Measurements from ENCODE around the gene EBF3. TPM values are rescaled to one million over a fixed set of nuclear protein-coding genes. Genes with fewer than 3 reads are reported as not detected.

The EBF3 gene
- total RNA-seq, 1 experiment from 2014 or later = 0.22 TPM

GRCh38 chr10:129978980-129979379 lies 14.9 kb upstream of the EBF3 start:
- H3K4me1 Mint-ChIP-seq = peaks cover 5 to 10% of the 10 kb centered on the region in 2 experiments
- Histone ChIP-seq H4K5ac (ENCODE audit: insufficient read length, low read depth, low read length) (no peak overlapping the region), H2BK120ac (ENCODE audit: low read depth, low read length, poor library complexity, severe bottlenecking) (no peak overlapping the region), H4K91ac (ENCODE audit: insufficient read length, low read depth, low read length) (no peak overlapping the region), H2AK5ac (ENCODE audit: insufficient read length, low read length) (no peak overlapping the region), H2BK12ac (ENCODE audit: insufficient read length, low read depth, low read length) (no peak overlapping the region), H4K20me1 (ENCODE audit: control insufficient read depth, insufficient read depth, insufficient read length) (no peaks in the 10 kb centered on the region), H3K79me1 (ENCODE audit: insufficient read depth, low read depth, low read length, poor library complexity, severe bottlenecking) (no peaks in the 10 kb centered on the region), H3K23ac (ENCODE audit: insufficient read length, low read depth, low read length) (no peak overlapping the region), H3K27me3 (ENCODE audit: insufficient read depth, low read length) (peaks cover 3% of the 10 kb centered on the region), H2BK5ac (ENCODE audit: insufficient read length, low read length) (no peak overlapping the region), H3K79me2 (ENCODE audit: insufficient read depth, low read length) (no peaks in the 10 kb centered on the region), H3K9me3 (ENCODE audit: control insufficient read depth, low read depth, low read length) (no peaks in the 10 kb centered on the region), H3K56ac (ENCODE audit: insufficient read length, low read depth, low read length) (no peak overlapping the region), H4K8ac (replicated peaks; ENCODE audit: insufficient read length, low read depth, low read length) (no peak overlapping the region), H3K9ac (ENCODE audit: extremely low read depth, insufficient read length, low read length) (no peak overlapping the region), H2BK20ac (ENCODE audit: low read depth, low read length, poor library complexity, severe bottlenecking) (no peak overlapping the region), H3K18ac (ENCODE audit: insufficient read length, low read depth, low read length) (no peak overlapping the region), H3T11ph (ENCODE audit: low read length) (no peak overlapping the region), H2BK15ac (ENCODE audit: low read depth, low read length) (no peak overlapping the region), H3K4me1 (ENCODE audit: insufficient read depth, low read length) (no peaks in the 10 kb centered on the region), H3K23me2 (ENCODE audit: insufficient read length, low read depth, low read length, poor library complexity, severe bottlenecking) (no peaks in the 10 kb centered on the region), H3K14ac (ENCODE audit: insufficient read depth, low read length) (no peak overlapping the region), H3K4me2 (ENCODE audit: insufficient read depth, insufficient read length, low read length) (no peak overlapping the region), H2AFZ (ENCODE audit: low read length) (no peak overlapping the region), H3K4ac (ENCODE audit: low read depth, low read length) (no peak overlapping the region), H3K27ac (ENCODE audit: insufficient read length, low read depth, low read length) (no peak overlapping the region)
- no CpG with 5 or more reads among the region's 6 CpGs for WGBS (ENCODE audit: extremely low coverage, insufficient read length, low lambda C conversion rate)
- DNase-seq = no peak
- H3K27me3 Mint-ChIP-seq (ENCODE audit: low read depth) = peaks cover 79% of the 10 kb centered on the region
- no peaks in the 10 kb centered on the region; a peak in 1 of 7 replicates for H3K36me3 Mint-ChIP-seq (ENCODE audit: insufficient read depth in 1 of 3, low read depth in 3 of 3)
- peaks cover 14% of the 10 kb centered on the region in 2 experiments for H3K9me3 Mint-ChIP-seq
- no peak overlapping the region for H3K27ac Mint-ChIP-seq
- TF ChIP-seq, protein P1, sequence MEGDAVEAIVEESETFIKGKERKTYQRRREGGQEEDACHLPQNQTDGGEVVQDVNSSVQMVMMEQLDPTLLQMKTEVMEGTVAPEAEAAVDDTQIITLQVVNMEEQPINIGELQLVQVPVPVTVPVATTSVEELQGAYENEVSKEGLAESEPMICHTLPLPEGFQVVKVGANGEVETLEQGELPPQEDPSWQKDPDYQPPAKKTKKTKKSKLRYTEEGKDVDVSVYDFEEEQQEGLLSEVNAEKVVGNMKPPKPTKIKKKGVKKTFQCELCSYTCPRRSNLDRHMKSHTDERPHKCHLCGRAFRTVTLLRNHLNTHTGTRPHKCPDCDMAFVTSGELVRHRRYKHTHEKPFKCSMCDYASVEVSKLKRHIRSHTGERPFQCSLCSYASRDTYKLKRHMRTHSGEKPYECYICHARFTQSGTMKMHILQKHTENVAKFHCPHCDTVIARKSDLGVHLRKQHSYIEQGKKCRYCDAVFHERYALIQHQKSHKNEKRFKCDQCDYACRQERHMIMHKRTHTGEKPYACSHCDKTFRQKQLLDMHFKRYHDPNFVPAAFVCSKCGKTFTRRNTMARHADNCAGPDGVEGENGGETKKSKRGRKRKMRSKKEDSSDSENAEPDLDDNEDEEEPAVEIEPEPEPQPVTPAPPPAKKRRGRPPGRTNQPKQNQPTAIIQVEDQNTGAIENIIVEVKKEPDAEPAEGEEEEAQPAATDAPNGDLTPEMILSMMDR (conservative IDR thresholded peaks at IDR 0.05) = no peak
- no peak overlapping the region for H3K4me3 Mint-ChIP-seq
